ENCODE measurements around the gene A3GALT2.

Gene A3GALT2

DNA sequence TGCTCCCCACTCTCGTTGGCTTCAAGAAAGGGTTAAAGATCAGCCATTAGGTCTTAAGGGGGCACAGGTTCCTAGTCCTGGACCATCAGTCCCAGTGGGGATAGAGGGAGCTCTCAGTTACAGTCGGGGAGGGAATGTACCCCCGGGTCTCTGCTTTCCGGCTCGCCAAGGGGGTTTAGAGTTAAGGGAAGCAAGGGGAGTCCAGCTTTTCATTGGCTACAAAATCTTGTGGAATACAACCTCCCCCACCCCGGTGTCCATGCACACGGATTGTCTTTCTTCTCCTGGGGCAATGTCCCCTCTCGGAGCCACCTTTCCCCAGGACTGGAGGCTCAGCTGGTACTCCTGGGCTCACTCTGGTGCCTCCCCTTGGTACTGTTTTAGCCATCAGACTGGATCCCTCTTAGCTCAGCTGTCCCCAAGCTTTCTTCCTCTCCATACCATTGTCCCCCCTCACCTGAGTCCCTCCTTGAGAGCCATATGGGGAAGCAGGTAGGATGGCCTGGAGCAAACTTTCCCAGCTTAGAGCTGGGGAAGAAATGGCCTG, at the start of gene A3GALT2:
Gene A3GALT2 (minus strand): TSS at position 480 of the 547 bp plus-strand sequence. CDS start 0 bp downstream, at position 480.
- no peak for DNase-seq

DNA sequence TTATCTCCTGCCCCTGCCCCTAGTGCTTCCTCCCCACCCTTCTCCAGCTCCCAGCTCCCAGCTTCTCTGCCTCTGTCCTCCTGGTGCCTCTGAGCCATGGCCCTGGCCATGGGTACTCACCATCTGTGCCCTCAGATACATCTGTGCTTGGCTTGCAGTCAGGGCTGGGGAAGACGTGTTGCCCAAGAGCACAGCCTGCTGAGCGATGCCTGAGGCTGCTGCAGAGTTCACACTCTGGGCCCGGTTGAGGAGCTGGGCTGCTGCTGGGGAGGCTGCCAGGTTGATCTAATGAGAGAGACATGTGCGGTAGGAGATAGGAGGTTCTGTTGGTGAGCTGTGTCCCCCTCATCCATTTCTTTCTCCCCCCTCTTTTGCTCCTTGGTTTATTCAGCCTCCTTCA, 49.4 kb upstream of the A3GALT2 start:
- no peak for DNase-seq

DNA sequence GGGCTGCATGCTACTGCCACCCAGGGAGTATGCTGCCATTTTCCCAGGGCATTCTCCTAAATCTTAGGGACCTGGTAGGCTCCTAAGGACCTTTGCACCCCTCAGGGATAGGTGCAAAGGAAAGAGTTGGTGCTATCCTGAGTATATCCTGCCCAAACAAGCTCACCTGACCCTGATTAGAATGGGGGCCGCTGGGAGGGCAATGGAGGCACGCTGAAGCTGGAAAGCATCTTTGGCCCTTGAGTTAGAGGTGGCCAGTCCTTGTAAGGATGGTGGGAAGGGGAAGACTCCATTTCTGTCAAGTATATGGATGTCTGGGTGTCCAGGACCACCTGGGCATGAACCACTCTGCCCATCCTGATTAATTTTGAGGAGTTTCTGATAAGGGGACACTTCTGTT, 48.9 kb upstream of the A3GALT2 start:
- no peak for DNase-seq

DNA sequence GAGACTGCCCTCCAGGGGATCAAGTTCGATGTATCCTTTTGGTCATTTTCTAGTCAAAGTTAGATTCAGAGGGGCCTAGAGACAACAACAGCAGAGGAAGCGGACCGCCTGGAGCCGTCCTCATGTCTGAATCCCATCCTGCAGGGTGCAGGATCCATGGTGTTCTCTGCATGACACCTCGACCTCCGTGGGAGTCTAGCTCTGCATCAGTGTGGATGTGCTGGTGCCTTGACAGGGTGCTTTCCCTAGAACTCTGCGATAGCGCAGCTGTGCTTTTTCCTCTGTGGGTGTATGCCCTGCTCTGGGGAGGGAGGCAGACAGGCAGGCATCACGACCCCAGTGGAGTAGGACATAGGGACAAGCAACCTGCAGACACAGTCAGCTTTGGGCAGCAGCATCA, 48.2 kb upstream of the A3GALT2 start:
- DNase-seq: no peak

DNA sequence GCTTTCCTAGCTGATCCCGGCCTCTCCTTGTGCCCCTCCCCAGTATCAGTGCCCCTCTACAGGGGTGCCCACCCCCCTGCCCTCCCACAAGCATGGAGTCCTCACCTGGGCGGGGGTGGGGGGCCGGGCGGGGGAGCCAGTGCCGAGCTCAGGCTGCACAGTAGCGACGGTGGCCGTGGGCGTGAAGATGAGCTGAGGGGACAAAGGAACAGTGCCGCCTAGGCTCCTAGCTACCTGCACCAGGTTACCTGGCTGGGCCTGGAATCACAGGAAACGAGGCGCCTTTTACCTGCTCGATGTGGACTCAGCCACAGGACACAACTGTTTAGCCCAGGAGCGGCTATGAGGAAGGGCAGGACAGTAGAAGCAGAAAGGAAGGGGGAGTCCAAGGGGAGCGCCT, 47.5 kb upstream of the A3GALT2 start:
- no peak for DNase-seq

DNA sequence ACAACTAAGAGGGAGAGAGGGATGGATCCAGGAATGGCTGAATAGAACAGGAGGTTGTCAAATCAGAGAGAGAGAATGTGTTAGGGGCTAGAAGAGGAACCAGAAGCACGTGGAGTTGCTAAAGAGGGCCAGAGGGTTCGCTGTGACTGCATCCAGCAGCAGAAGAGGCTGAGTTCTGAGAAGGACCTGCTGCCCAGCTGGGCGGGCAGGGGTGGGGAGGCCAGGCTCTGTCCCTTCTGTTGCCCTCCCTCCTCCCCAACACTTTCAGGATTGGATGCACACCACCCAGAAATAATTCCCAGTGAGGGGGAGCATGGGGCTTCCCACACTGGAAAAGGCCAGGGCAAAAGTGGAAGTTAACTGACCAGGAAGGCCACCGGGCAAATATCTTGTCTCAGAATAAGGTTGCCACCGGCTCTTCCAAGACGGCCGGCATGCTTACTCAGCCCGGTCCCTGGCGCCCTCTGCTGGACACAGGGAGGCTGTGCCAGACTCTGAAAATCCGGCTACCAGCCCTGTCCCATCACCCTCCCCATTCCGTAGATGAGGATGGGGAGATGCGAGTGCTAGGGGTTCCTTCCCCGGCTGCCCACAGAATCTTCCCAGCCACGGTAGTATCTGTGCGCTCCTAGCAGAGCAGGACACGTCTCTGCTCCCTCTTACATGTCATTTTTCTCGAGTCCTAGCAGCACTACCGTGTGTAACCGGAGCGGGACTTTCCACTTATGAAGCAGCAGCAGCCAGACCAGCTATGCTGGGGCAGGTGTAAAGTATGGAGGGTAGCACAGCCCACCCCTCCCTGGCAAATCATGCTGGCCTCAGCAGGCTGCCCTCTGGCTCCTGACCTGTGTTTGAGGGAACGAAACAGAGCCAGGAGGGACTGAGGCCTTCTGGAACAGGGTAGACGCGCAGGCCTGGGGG, 46.8 kb upstream of the A3GALT2 start:
- DNase-seq: peak; percentile 94

DNA sequence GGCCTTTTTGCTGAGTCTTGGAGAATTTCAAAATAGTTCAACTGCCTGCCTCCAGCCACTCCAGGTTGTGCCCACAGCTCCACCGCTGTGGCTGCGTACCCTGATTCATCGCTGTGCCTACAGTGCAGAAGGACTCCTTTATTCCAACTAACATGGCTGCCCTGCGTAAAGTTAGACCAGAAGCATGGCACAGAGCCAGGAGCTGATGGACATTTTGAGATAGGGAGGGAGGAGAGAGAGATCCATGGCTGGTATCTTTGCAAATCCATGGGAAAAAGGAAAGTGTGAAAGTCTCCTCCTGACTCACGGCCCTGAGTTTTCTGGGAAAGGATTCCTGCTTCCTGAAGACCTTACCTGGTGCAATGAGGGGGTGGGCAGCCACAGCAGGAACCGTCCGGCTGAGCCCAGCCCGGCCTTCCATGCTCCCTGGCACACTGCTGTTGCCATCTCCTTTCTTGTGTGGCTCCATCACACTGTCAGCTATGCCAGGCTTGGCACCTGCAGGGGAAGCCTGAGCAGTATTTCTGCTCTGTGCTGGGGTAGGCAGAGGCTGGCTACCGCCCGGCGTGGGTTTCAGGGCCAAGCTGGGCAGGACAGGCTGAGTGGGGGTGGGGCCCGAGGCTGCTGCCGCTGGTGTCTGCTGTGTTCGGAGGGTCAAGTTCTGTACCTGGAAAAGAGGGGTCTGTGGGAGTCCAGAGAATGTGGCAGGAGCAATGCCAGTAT, 46.0 kb upstream of the A3GALT2 start:
- no peak for DNase-seq

DNA sequence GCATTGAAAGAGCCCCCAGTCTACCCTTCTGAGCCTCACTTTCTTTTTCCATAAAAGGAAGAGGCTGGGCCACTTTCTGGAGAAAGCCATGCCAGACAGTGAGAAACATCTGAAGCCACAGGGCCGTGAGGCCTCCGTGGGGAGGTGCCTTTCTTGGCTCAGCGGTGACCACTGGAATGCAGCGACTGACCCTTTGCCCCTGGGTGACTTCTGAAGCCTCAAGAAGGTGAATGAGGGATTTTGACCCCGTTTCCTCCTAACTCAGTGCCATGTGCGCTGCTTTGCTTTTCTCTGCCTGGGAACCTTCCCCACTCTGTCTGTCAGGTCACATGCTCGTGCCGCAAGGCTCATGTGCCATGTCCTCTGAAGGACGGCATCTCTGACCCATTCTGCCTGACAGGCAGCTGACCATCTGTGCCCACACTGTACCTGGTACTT, 44.7 kb upstream of the A3GALT2 start:
- no peak for DNase-seq

DNA sequence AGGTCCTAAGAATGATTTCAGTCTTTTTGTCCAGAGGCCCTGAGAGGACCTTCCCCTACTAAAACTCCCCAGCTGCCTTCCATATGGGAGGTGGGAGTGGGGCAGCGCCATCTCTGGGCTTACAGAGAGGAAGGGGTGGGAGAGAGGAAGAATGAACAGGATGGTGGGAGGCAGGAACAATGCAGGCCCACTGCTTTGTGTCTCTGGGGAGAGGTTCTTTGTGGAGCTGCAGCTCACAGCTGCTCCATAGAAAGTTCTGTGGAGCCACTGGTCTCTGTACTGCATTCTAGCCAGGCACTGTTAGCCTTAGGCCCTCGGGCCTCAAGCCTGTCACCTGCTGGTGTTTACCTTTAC, 43.6 kb upstream of the A3GALT2 start:
- no peak for DNase-seq

DNA sequence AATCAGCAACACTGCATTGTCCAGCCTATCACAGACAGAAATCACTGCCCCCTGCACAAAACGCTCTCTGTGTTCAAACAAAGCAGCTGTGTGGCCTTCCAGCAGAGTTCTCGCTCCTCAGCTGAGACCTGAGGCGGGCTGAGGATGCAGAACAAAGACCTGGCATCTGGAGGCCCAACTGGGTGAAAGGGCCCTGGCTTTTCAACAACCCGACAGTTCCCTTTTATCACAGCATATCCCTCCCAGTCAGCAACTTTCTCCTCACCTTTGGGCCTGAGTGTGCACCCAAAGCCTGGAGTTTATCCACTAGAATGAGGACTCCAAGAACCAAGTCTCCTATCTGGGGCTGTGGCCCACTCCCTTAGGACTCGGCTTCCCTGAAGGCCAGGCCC, 42.6 kb upstream of the A3GALT2 start:
- no peak for DNase-seq

DNA sequence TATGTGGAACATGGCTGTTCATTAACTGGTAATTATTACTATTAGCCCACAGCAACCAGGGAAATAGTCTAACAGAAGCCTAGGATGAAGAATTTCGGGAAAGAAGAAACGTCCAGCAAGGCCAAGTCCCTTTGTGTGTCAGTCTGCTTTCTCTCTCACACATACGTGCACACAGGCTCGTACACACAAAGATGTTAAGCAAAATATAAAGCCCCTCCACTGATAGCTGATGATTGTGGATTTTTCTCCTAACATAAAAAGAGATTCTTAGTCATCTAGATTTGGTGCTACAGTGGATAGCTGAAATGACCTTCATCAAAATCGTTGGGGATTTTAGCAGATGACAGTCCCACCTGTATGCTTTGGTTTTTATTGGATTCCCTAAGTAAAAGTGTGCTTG, 42.1 kb upstream of the A3GALT2 start:
- DNase-seq: no peak

DNA sequence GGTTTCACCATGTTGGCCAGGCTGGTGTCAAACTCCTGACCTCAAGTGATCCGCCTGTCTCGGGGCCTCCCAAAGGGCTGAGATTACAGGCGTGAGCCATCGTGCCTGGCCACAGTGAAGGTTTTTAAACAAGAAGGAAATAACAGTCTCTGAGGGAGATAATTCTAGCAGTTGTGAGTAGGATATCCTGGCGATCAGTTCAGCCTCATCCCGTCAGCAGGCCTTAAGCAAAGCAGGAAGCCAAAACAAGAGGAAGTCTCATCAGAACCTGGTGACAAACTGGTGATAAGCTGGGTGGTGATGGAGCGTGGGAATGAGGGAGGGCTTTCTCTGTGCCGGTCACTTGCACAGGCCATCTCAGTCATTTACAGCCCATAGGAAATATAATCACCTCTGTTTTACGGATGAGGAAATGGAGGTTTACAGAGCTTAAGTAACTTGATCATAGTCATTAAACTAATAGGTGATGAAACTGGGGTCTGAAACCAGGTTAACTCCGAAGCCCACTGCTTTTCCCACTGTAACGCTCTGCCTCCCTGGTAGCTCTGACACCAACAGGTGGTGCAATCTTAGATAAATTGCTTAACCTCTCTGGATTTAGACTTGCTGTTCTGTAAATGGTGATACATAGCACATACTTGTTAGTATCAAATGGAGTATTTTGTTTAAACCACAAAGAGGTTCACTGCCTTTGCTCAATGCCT, 40.8 kb upstream of the A3GALT2 start:
- DNase-seq: peak; percentile 86

DNA sequence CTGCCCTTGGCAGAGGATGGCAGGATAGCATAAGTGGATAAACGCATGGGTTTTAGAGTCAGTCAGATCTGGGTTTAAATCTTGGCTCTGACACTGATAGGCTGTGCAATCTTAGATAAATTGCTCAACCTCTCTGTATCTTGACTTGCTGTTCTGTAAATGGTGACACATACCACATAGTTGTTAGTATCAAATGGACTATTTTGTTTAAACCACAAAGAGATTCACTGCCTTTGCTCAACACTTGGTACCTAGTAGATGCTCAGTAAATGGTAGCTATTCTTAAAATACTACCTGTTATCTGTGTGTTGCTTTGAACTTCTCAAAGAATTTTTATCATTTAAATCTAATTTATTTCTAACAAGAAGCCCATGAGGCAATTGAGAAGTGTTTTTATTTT, 39.5 kb upstream of the A3GALT2 start:
- no peak for DNase-seq

DNA sequence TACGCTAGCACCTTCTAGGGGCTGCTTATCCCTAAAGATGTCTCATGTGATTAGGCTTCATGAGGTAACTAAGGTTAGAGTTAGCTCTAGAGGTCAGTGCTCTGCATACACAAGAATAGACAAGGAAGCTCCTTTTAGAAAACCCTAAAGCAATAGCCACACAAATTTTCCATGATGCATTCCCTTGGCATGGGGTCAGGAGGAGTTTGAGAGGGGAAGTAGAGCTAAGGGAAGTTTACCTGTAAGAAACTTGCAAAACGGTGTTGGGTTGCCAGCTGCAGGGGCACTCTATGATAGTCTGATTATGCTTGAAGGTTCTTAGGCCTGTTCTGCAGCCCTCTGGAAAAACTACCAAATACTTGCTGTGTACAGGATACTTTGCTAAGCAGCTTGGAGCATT, 39.0 kb upstream of the A3GALT2 start:
- DNase-seq: no peak

DNA sequence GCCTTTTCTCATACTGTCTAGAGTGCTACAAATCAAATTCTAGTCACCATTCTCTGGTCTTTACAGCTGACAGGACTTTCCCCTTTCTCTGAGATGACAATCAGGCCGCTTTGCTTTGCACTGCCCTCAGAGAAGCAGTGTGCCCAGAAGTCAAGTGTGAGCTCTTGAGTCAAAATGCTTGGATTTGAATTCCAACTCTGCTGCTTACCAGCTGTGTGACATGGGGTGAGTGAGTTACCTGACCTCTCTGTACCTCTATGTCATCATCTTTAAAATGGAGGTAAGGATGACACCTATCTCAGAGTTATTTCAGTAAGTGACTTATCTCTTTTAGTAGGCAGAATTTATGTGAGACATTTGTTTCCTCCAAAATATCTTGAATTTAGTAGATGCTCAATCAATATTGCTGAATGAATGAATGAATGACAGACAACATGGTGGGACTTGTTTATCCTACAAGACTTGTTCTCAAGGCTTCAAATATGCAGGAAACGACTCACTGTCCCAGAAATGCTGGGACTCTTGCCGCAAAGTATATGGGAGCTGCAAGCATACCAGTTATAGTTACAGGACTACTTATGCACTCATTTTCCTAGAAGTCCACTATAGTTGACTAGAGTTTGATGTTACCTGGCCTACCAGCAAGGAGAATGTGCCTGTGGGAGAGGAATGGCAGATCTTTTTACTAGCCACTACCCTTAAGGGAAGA, 38.1 kb upstream of the A3GALT2 start:
- no peak for DNase-seq

DNA sequence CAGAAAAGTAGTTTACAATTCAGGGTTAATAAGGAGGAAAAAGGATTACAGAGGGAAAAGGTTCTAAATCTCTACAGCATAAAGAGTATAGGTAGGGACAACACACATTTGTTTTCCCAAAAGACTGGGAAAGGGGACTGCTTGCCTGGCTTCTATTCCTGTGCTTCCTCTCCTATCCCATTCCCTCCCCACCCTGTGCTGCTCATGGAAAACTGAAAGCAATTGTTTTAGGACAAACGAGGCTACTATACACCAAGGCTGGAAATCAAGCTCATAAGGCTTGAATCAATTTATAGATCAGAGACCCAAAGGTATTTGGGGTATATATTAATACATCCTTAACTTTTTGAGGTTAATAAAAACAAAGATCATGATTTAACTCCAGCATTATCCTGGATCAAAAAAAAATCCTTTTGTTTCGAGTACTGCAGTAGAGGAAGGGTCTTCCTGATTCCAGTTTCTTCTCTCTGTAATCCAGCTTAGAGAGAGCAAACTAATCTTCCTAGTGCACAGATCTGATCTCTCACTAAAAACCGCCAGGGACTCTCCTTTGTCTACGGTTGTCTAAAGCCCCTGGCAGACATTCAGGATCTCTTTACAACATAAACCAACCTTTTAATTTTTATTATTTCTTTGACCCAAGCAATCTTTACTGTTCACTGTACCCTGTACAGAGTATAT, 37.4 kb upstream of the A3GALT2 start:
- DNase-seq: no peak

DNA sequence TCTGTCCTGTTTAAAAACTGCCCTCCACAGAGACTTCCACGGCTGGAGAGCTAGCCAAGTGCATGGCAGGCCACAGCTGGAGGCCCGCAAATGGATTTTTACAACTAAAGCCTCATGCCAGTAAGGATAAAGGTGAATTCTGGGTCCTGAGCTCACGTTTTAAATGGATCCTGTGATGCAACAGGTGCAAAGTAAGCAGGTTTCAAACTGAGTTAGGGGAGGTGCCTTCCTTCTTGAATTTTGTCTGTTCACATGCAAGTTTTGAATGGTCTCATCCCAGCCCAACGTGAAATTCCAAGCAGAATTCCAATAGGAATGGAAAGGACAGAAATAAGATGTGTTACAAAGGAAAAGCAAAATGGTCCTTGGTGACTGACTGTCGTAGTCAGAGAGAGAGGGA, 36.2 kb upstream of the A3GALT2 start:
- no peak for DNase-seq

DNA sequence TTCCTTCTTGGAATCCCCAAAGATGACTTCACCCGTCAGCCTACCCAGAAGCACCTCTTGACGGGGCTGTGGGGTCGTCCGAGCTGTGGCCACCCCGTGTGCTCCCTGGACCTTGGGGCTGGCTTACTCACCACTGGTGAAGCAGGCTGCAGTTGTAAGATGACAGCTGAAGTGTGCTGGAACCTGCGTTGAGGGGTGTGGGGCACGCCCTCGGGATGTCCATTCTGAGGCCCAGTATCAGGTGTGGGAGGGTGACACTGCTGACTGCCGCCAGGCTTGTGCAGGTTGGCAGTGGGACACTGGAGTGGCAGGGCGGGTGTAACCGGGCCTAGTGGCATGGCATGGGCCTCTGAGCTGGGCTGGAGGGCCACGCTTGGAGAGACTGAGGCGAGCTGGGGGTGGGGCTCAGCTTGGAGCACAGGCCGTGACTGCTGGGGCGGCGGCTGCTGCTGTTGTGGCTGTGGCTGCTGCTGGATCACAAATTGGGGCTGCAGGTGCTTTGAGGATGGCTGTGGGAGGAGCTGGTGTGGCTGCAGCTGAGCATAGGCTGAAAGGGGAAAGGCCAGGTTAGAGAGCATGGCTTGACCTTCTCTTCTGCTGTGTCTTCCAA, 33.9 kb upstream of the A3GALT2 start:
- no peak for DNase-seq

DNA sequence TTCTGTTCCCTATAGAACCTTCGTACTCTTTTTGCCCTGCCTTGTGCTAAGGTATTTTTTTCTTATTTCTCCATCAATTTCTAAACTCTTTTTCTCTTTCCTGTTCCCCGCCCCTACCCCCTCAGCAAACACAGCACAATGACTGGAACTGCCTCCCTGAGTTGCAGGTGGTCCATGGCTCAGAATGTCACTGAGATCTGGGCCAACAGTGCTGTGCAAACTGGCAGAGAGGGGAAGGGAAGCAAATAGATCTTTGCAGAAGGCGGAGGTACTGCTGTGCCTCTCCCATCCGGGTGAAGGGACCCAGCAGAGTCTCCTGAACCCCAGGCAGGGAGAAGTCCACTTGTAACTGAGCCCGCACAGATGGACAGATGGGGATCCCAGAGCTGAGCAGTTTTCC, 32.6 kb upstream of the A3GALT2 start:
- no peak for DNase-seq

DNA sequence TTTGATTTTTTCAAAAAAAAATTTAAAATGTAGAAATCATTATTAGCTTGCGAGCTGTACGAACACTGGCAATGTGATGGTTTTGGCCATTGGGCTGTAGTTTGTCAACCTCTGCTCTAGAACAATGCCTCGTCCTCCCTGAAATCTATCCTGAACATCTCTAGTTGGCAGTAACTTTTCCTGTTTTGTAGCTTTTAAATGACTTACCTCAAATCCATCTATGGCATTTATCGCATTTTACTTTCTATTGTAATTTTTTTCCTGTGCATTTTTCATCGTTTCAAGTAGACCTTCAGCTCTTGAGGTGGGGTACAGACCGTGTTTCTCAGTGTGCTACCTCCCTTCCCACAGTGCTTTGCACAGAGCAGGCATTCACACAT, 30.4 kb upstream of the A3GALT2 start:
- no peak for DNase-seq

DNA sequence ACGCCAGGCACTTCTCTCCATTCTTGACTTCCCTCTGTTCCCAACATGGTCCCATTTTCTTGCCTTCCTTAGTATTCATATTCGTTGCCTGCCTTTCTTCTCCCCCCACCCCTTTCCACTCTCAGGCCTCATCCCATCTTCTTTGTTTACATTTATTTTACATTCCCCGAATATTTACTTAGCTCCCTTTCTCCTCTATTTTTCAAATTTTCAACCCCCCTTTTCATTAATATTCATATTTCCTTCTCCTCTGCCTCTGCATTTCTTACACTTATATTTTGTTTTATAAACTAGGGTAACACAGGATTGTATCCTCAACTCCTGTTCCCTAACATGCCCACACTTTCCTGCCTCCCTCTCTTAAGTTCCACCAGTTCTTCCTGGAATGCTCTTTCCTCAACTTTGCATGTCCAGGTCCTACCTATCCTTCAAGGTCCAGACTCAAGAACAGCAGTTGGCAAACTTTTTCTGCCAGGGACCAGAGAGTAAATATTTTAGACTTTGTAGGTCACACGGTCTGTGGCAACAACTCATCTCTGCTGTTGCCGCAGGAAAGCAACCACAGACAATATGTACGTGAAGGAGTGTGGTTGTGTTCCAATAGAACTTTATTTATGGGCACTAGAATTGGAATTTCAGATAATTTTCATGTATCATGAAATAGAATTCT, 29.8 kb upstream of the A3GALT2 start:
- DNase-seq: no peak
